ENCODE results near the gene PTPA. TPM values are rescaled to one million over a fixed set of nuclear protein-coding genes. Genes with fewer than 3 reads are reported as not detected.

Gene PTPA
- total RNA-seq, 1 donor from 2014 or later = 220 TPM

- TF ChIP-seq CTCF (conservative IDR thresholded peaks at IDR 0.05; ENCODE audit: low read depth, low read length) = no peak
- no peak for DNase-seq (ENCODE audit: low read depth)
- no peak overlapping the region for H3K4me3 ChIP-seq (ENCODE audit: low read depth, low read length)
Measured at GRCh38 chr9:129070696-129071525, 40.3 kb upstream of the PTPA start.

- no peak for DNase-seq (ENCODE audit: low read depth)
- no peak for TF ChIP-seq CTCF (conservative IDR thresholded peaks at IDR 0.05; ENCODE audit: low read depth, low read length)
- H3K4me3 ChIP-seq (ENCODE audit: low read depth, low read length) = no peak overlapping the region
Measured at GRCh38 chr9:129071526-129072126, 39.6 kb upstream of the PTPA start.

GRCh38 chr9:129072171-129072570 is 39.0 kb upstream of the PTPA start:
- no peak for TF ChIP-seq CTCF (conservative IDR thresholded peaks at IDR 0.05; ENCODE audit: low read depth, low read length)
- H3K4me3 ChIP-seq (ENCODE audit: low read depth, low read length) = no peak overlapping the region
- no peak for DNase-seq (ENCODE audit: low read depth)

- H3K4me3 ChIP-seq (ENCODE audit: low read depth, low read length) = no peak overlapping the region
- DNase-seq (ENCODE audit: low read depth) = no peak
- no peak for TF ChIP-seq CTCF (conservative IDR thresholded peaks at IDR 0.05; ENCODE audit: low read depth, low read length)
Measured at GRCh38 chr9:129073404-129073803, 37.8 kb upstream of the PTPA start.

- no peak for DNase-seq (ENCODE audit: low read depth)
- TF ChIP-seq CTCF (conservative IDR thresholded peaks at IDR 0.05; ENCODE audit: low read depth, low read length) = no peak
- no peak overlapping the region for H3K4me3 ChIP-seq (ENCODE audit: low read depth, low read length)
Measured at GRCh38 chr9:129074106-129074505, 37.1 kb upstream of the PTPA start.

GRCh38 chr9:129075996-129076639 is 35.1 kb upstream of the PTPA start:
- TF ChIP-seq CTCF (conservative IDR thresholded peaks at IDR 0.05; ENCODE audit: low read depth, low read length) = no peak
- no peak overlapping the region for H3K4me3 ChIP-seq (ENCODE audit: low read depth, low read length)

More at GRCh38 chr9:129075996-129076639, 35.1 kb upstream of the PTPA start:
- no peak for DNase-seq (ENCODE audit: low read depth)
